ENCODE data around the gene TTC8.
"Not testable (repeated sequence)": the region's sequence is repeated elsewhere in the genome, so short reads cannot be mapped to it uniquely, and the experiment has no call there.

The TTC8 gene

GRCh38 chr14:88825503-88825902 lies 1.1 kb downstream of the TTC8 start:
- no peak for DNase-seq

GRCh38 chr14:88829188-88829587 lies 4.7 kb downstream of the TTC8 start:
- DNase-seq, result no peak

- DNase-seq, result no peak
Observed at GRCh38 chr14:88829685-88830302, 5.3 kb downstream of the TTC8 start.

GRCh38 chr14:88831284-88831683 lies 6.8 kb downstream of the TTC8 start:
- no peak for DNase-seq

GRCh38 chr14:88834883-88835431 lies 10.5 kb downstream of the TTC8 start:
- no peak for DNase-seq

- no peak for DNase-seq
Observed at GRCh38 chr14:88835661-88836060, 11.2 kb downstream of the TTC8 start.

GRCh38 chr14:88837495-88837894 lies 13.0 kb downstream of the TTC8 start:
- no peak for DNase-seq

- DNase-seq, result no peak
Observed at GRCh38 chr14:88838015-88838414, 13.6 kb downstream of the TTC8 start.

- no peak for DNase-seq
Observed at GRCh38 chr14:88840926-88841325, 16.5 kb downstream of the TTC8 start.

- no peak for DNase-seq
Observed at GRCh38 chr14:88841741-88842140, 17.3 kb downstream of the TTC8 start.

- DNase-seq, result no peak
Observed at GRCh38 chr14:88842414-88842813, 18.0 kb downstream of the TTC8 start.

- DNase-seq, result no peak
Observed at GRCh38 chr14:88844980-88845491, 20.6 kb downstream of the TTC8 start.

- no peak for DNase-seq
Observed at GRCh38 chr14:88848571-88848970, 24.1 kb downstream of the TTC8 start.

GRCh38 chr14:88849716-88850115 lies 25.3 kb downstream of the TTC8 start:
- DNase-seq, result no peak

- no peak for DNase-seq
Observed at GRCh38 chr14:88851587-88851986, 27.1 kb downstream of the TTC8 start.

- no peak for DNase-seq
Observed at GRCh38 chr14:88852632-88853031, 28.2 kb downstream of the TTC8 start.

GRCh38 chr14:88853129-88853528 lies 28.7 kb downstream of the TTC8 start:
- no peak for DNase-seq

GRCh38 chr14:88856786-88857366 lies 32.4 kb downstream of the TTC8 start:
- DNase-seq, result no peak

- not testable (repeated sequence) for DNase-seq
Observed at GRCh38 chr14:88857861-88858260, 33.4 kb downstream of the TTC8 start.

GRCh38 chr14:88859118-88859517 lies 34.7 kb downstream of the TTC8 start:
- DNase-seq, result not testable (repeated sequence)

- no peak for DNase-seq
Observed at GRCh38 chr14:88863167-88863566, 38.7 kb downstream of the TTC8 start.

GRCh38 chr14:88864198-88864597 lies 39.7 kb downstream of the TTC8 start:
- no peak for DNase-seq

- no peak for DNase-seq
Observed at GRCh38 chr14:88866305-88866704, 41.9 kb downstream of the TTC8 start.

- peak; percentile 14 for DNase-seq
Observed at GRCh38 chr14:88868558-88869159, 44.2 kb downstream of the TTC8 start.

Measured in activated CD4-positive, alpha-beta T cell treated with anti-CD3 and anti-CD28 coated beads, Interleukin-2, Interleukin-6, amounts not matched to agents 100 ng/mL and 50 ng/mL, durations not matched to agents 16 hours and 8 hours (primary cell).